ENCODE measurements around the gene EIF2S3.
"Not testable (repeated sequence)": the region's sequence is repeated elsewhere in the genome, so short reads cannot be mapped to it uniquely, and the experiment has no call there.

Gene EIF2S3

DNA sequence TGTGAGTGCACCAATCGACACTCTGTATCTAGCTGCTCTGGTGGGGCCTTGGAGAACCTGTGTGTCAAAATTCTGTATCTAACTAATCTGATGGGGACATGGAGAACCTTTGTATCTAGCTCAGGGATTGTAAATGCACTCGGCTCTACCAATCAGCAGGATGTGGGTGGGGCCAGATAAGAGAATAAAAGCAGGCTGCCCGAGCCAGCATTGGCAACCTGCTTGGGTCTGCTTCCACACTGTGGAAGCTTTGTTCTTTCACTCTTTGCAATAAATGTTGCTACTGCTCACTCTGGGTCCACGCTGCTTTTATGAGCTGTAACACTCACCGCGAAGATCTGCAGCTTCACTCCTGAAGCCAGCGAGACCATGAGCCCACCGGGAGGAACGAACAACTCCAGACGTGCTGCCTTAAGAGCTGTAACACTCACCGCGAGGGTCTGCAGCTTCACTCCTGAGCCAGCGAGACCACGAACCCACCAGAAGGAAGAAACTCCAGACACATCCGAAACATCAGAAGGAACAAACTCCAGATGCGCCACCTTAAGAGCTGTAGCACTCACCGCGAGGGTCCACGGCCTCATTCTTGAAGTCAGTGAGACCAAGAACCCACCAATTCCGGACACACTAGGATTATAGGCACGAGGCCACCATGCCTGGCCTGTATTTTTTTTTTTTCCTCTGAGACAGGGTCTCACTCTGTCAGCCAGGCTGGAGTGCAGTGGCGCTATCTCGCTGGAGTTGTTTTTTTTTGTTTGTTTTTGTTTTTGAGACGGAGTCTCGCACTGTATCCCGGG lies 4.0 kb upstream of the EIF2S3 start:
- DNase-seq (ENCODE audit: low read depth): not testable (repeated sequence)

DNA sequence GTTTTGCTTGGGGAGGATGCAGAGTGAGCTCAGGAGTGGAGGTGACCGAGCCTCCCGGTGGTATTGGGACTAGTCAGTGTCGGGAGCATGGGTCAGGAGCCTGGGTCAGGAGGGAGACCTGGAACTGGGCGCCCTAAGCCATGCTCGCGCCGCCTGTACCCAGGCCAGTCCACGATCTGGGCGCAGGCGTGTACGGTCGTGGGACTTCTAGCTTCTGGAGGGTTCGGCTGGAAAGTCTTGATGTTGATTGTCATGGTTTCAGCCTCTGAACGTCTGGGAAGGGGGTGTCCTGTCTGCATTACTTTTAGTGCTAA lies 244 bp downstream of the EIF2S3 start:
- DNase-seq (ENCODE audit: low read depth): no peak

- no peak for DNase-seq (ENCODE audit: low read depth)
Measured at GRCh38 chrX:24063488-24063887, 8.7 kb downstream of the EIF2S3 start.

GRCh38 chrX:24069877-24070276 lies 15.1 kb downstream of the EIF2S3 start:
- no peak for DNase-seq (ENCODE audit: low read depth)

DNA sequence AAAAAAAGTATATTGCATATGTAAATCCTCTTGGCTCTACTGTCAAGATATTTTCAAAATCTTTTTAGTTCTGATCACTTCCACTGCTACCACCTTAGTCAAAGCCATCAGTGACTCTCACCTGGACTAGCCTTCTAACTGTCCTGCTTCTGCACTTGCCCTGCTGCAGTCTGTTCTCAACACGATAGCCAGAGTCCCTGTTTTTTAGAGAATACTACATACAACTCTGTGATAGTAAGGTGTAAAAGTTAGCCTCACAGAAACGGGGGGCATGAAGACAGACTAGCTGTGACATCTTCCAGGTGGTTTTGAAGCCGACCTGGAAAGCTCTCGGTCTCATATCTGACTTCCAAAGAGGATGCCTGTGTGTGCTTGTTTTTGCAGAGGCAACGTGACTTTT lies 24.7 kb downstream of the EIF2S3 start:
- DNase-seq (ENCODE audit: low read depth): no peak

GRCh38 chrX:24080245-24080644 lies 25.5 kb downstream of the EIF2S3 start:
- DNase-seq (ENCODE audit: low read depth): peak; percentile 20

- DNase-seq (ENCODE audit: low read depth): no peak
Measured at GRCh38 chrX:24080704-24081103, 25.9 kb downstream of the EIF2S3 start.

GRCh38 chrX:24081661-24082154 lies 27.0 kb downstream of the EIF2S3 start:
- peak; percentile 75 for DNase-seq (ENCODE audit: low read depth)

DNA sequence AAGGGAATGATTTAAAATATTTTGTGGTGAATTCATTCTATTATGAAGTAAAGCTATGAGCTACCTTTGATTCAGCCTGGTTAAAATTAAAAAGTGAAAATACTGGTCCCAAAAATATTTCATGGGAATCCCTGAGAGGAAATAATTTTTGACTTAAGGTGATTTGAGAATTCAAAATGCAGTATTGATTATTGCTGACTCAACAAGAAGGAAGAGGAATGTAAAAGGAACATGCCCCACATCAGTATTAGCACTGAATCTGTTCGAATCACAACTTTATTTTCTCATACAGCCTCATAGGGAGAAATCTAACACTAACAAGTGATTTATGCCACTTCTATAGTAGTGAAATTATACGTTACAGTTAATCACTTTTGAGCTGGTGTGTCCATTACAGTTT lies 27.7 kb downstream of the EIF2S3 start:
- DNase-seq (ENCODE audit: low read depth): no peak

GRCh38 chrX:24085101-24085500 lies 30.3 kb downstream of the EIF2S3 start:
- no peak for DNase-seq (ENCODE audit: low read depth)

DNA sequence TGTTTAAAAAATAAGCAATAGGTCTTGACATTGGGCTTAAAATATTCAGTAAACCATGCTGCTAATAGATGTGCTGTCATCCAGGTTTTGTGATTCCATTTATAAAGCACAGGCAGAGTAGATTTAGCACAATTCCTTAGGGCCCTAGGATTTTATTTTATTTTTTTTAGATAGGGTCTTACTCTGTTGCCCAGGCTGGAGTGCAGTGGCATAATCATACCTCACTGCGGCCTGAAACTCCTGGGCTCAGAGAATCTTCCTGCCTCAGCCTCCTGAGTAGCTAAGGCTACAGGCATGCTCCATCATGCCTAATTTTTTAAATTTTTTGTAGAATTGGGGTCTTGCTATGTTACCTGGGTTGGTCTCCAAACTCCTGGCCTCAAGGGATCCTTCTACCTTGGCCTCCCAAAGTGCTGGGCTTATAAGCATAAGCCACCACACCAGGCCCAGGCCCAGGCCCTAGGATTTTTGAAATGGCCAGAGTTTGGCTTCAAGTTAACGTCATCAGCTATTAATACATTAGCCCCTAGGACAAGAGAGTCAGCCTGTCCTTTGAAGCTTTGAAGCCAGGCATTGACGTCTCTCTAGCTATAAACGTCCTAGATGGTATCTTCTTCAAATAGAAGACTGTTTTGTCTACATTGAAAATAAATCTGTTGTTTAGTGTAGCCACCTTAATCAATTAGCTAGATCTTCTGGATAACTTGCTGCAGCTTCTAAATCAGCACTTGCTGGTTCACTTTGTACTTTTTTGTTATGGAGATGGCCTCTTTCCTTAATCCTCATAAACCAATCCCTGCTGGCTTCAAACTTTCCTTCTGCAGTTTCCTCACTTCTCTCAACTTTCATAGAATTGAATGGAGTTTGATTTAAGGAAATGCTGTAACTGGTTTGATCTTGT lies 35.8 kb downstream of the EIF2S3 start:
- no peak for DNase-seq (ENCODE audit: low read depth)

- no peak for DNase-seq (ENCODE audit: low read depth)
Measured at GRCh38 chrX:24093746-24094145, 39.0 kb downstream of the EIF2S3 start.

DNA sequence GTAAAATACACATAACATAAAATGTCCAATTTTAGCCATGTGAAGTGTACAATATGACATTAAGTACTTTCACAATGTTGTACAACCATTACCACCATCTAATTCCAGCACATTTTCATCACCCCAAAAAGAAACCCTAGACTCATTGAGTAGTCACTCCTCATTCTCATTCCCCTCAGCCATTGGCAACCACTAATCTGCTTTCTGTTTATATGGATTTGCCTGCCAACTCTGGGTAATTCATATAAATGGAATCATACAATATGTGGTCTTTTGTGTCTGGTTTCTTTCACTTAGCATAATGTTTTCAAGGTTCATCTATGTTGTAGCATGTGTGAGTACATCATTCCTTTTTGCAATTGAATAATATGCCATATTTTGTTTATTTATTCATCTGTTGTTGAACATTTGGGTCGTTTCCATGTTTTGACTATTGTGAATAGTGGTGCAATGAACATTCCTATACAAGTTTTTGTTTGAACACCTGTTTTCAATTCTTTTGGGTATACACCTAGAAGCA lies 43.0 kb downstream of the EIF2S3 start:
- no peak for DNase-seq (ENCODE audit: low read depth)

GRCh38 chrX:24098932-24099331 lies 44.2 kb downstream of the EIF2S3 start:
- DNase-seq (ENCODE audit: low read depth): no peak

DNA sequence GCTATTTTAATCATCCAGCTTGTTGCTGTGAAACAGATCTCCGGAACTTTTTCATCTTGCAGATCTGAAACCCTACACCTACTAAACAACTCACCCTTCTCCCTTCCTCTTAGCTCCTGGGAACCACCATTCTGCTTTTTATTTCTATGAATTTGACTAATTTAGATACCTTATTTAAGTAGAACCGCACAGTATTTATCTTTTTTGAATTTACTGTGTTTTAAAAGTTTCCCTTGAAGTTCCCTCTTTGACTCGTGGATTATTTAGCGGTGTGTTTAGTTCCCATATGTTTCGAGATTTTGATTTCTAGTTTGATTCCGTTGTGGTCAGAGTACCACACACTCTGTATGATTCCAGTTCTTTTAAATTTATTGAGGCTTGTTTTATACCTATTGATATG lies 44.6 kb downstream of the EIF2S3 start:
- no peak for DNase-seq (ENCODE audit: low read depth)

DNA sequence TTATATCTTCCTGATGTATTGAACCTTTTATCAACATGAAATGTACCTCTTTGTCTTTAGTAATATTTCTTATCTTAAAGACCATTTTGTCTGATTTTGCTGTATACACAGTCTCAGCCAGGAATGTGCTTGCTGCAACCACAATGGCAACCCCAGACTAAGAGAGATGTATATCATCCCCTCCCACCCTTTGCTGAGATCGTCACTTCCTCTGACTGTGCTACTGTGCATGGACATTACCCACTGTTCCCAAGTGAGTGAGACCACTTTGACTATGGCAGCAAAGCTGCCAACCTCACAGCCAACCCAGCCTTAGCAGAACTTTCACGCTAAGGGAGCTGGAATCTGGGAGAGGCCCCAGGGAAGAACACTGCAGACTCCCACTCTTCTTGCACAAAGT lies 46.0 kb downstream of the EIF2S3 start:
- peak; percentile 65 for DNase-seq (ENCODE audit: low read depth)

GRCh38 chrX:24110069-24110468 lies 55.3 kb downstream of the EIF2S3 start:
- DNase-seq (ENCODE audit: low read depth): no peak

DNA sequence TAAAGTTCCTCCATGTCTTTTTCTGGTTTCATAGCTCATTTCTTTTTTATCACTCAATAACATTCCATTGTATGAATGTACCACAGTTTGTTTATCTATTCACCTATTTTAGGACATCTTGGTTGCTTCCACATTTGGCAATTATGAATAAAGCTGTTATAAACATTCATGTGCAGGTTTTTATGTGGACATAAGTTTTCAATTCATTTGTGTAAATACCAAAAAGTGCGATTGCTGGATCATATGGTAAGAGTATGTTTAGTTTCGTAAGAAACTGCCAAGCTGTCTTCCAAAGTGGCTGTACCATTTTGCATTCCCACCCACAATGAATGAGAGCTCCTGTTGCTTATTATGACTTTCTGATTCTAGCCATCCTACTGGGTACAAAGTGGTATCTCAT lies 58.4 kb downstream of the EIF2S3 start:
- peak; percentile 14 for DNase-seq (ENCODE audit: low read depth)

GRCh38 chrX:24117258-24117657 lies 62.5 kb downstream of the EIF2S3 start:
- peak; percentile 65 for DNase-seq (ENCODE audit: low read depth)

- no peak for DNase-seq (ENCODE audit: low read depth)
Measured at GRCh38 chrX:24124244-24124799, 69.6 kb downstream of the EIF2S3 start.

GRCh38 chrX:24125028-24125612 lies 70.4 kb downstream of the EIF2S3 start:
- DNase-seq (ENCODE audit: low read depth): no peak
